IPS DF 6.9 (cell line): Measurements from ENCODE around the gene RMP24.

Experiments
- DNase-seq: peaks from one replicate; pipeline ENCODE4 v3.0.0-alpha.2; 2013; ENCODE audit warnings: low read depth, low spot score
- H3K27ac ChIP-seq: one replicate; pipeline ENCODE4 v1.5.1; 2013; ENCODE audit warnings: low read length, control low read depth
- H3K27me3 ChIP-seq: 2 replicates; pipeline ENCODE4 v1.6.1; 2013; ENCODE audit warnings: mild to moderate bottlenecking, low read length; ENCODE audit not compliant: control insufficient read depth, insufficient read depth
- H3K36me3 ChIP-seq: 2 replicates; pipeline ENCODE4 v1.6.1; 2013; ENCODE audit warnings: low read length; ENCODE audit not compliant: control insufficient read depth, insufficient read depth
- H3K4me1 ChIP-seq: 2 replicates; pipeline ENCODE4 v1.6.1; 2013; ENCODE audit warnings: low read length; ENCODE audit not compliant: control insufficient read depth, insufficient read depth
- H3K4me3 ChIP-seq: 2 replicates; pipeline ENCODE4 v1.5.1; 2013; ENCODE audit warnings: mild to moderate bottlenecking, low read length
- H3K9me3 ChIP-seq: 2 replicates; pipeline ENCODE4 v1.6.1; 2013; ENCODE audit warnings: low read length, inconsistent platforms; ENCODE audit not compliant: control insufficient read depth, insufficient read depth
- WGBS: extraction: QIAGEN DNeasy Blood & Tissue Kit; methylation state at CpG from one replicate; pipeline ENCODE4 v1.1.7; 2013; ENCODE audit warnings: mixed read lengths, missing lambda C conversion rate; ENCODE audit not compliant: insufficient read length, insufficient coverage; 5-methylcytosine and 5-hydroxymethylcytosine counted together

The RMP24 gene

DNA sequence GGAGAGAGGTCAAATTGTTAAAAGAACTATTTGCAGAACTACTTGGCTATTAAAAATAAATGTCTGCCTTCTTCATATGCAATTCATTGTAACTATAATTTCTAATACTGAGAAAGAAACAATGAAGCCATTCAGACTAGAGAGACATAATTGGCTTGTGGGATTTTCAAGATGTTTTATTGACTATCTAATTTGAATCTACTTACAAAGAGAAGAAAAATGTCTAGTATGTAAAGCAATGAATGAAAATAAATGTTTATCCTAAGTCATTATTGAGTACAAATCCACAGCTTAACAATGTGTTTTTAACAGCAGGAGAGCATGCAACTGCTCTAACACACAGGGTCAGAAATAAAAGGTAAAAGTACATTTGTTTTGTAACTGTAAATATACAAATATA, 19.2 kb downstream of the RMP24 start:
- no peak for DNase-seq
- Histone ChIP-seq H3K9me3 (no peaks in the 10 kb centered on the region), H3K27ac (no peak overlapping the region), H3K27me3 (no peaks in the 10 kb centered on the region), H3K4me1 (no peaks in the 10 kb centered on the region), H3K4me3 (no peak overlapping the region), H3K36me3 (peaks cover 2% of the 10 kb centered on the region; the same call in 1 of the 2 replicates)

DNA sequence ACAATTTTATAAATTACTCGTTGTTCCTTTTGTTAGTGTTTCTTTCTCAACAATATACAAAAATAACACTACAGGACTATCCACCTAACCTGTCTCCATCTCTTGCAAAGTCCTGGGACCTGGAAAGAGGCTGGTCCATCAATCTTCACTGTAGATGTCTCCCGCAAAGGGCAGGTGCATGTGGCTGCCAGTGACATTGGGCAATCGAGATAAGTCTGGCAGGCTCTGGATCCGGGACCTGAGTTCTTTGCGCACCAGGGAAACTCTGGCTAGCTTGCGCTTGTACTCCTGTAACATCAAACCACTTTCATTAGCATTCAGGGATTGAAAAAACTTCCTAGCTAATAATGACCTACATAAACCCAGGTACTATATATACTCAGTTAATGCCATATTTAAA, 20.5 kb downstream of the RMP24 start:
- Histone ChIP-seq H3K27ac (no peak overlapping the region), H3K4me3 (no peak overlapping the region), H3K36me3 (peaks cover 2% of the 10 kb centered on the region; the same call in 1 of the 2 replicates), H3K9me3 (no peaks in the 10 kb centered on the region), H3K27me3 (no peaks in the 10 kb centered on the region), H3K4me1 (no peaks in the 10 kb centered on the region)
- DNase-seq = no peak
- 100% methylated on average over 1 of the region's 6 CpGs for WGBS

DNA sequence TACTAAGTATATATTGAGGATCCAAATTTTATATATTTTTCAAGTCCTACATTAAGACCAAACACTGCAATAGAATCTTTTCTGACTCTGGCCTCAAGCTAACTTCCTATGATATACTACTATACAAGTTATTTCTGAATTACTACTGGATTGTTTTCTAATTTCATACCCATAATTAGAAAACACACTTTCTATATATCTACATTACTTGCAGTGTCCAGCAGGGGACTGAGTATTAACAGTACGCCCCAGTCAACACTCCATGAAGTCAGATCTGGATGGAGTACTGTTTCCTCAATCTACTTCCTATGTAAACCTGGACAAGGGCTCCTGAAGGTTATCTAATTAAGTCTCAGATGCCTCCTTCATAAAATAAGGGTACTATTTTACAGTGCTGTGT, 26.5 kb downstream of the RMP24 start:
- H3K36me3 ChIP-seq = no peaks in the 10 kb centered on the region; the same call in 1 of the 2 replicates
- no peak overlapping the region for H3K27ac ChIP-seq
- H3K4me3 ChIP-seq = no peak overlapping the region
- no peaks in the 10 kb centered on the region for H3K4me1 ChIP-seq
- WGBS = no CpG with 5 or more reads among the region's 1 CpG
- DNase-seq = no peak
- no peaks in the 10 kb centered on the region for H3K9me3 ChIP-seq
- H3K27me3 ChIP-seq = no peaks in the 10 kb centered on the region

DNA sequence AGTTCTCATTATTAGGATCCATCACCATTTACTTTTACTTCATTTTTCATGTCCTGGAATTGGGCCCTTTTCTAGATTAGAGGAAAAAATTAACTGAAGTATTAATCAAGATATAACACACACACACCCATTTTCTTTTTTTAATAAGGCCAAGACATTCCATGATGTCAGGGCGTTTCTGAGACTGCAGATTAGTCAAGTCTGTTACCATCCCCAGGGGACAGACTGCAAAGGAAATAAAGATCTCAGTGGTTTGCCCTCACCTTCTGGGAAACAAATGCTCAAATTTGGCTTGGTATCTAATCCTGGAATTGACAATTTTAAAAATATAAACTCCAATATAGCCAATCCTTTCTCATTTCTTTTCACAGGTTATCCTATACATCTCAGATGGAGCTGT, 27.4 kb downstream of the RMP24 start:
- Histone ChIP-seq H3K27ac (no peak overlapping the region), H3K9me3 (no peaks in the 10 kb centered on the region), H3K27me3 (no peaks in the 10 kb centered on the region), H3K36me3 (no peaks in the 10 kb centered on the region; the same call in 1 of the 2 replicates), H3K4me3 (no peak overlapping the region), H3K4me1 (no peaks in the 10 kb centered on the region)
- no CpG with 5 or more reads among the region's 1 CpG for WGBS
- DNase-seq = no peak

DNA sequence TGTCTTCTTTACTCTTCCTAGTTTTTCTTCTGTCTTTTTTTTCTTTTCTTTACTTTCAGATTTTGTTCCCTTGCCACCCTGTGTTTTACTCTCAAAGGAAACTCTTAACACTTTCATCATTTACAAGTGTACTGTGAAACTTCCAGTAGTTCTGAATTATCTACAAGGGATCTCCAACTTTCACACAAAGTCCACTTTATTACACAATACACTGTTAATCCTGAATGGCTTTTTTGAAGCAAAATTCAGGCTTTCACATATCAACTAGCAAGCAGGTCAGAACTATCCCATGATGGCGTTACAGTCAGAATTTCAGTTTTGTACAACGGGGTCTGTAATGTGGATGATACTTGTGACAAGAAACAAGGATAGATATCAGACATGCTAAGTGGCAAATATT, 34.5 kb downstream of the RMP24 start:
- Histone ChIP-seq H3K9me3 (no peaks in the 10 kb centered on the region), H3K4me3 (no peak overlapping the region), H3K27ac (no peak overlapping the region), H3K36me3 (no peaks in the 10 kb centered on the region), H3K4me1 (no peaks in the 10 kb centered on the region), H3K27me3 (no peaks in the 10 kb centered on the region)
- DNase-seq = no peak
- no CpG with 5 or more reads among the region's 2 CpGs for WGBS

DNA sequence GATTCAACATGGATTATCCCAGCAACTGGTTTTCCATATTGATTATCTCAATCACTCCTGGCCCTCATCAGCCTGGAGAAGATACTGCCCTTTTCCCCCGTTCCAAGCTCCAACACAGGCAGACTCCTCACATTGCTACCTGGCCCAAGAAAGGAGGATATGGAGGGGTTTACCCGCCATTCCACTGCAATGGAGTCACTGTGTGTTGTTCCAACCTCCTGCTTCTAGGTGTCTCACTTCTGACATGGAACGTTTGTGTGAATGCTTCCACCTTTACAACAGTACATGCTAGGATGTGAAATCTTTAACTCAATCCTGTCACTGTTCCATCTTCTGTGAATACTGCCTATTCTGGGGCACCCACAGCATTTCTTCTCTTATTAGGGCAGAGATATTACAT, 36.7 kb downstream of the RMP24 start:
- Histone ChIP-seq H3K27ac (no peak overlapping the region), H3K4me1 (no peaks in the 10 kb centered on the region), H3K9me3 (no peaks in the 10 kb centered on the region), H3K4me3 (no peak overlapping the region), H3K27me3 (no peaks in the 10 kb centered on the region), H3K36me3 (no peaks in the 10 kb centered on the region; the same call in 1 of the 2 replicates)
- no peak for DNase-seq
- WGBS = no CpG with 5 or more reads among the region's 3 CpGs

DNA sequence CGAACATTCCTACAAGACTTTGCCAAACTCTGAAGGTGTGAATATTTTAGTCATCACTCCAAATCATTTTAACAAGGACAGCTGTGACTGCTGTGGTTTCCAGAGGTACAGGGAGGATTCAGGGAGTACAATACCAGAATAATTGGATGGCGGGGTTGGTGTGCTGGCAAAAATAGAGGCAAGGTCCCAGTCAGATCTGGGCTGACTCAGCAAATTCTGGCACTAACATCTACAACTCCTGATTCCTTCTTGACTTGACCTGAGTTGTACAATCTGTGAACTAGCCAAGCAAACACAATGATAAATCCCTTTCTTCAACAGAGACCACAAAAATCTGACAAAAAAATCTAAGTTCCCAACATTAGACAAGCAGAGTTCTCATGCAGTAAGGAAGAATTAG, 40.4 kb downstream of the RMP24 start:
- H3K27ac ChIP-seq = no peak overlapping the region

DNA sequence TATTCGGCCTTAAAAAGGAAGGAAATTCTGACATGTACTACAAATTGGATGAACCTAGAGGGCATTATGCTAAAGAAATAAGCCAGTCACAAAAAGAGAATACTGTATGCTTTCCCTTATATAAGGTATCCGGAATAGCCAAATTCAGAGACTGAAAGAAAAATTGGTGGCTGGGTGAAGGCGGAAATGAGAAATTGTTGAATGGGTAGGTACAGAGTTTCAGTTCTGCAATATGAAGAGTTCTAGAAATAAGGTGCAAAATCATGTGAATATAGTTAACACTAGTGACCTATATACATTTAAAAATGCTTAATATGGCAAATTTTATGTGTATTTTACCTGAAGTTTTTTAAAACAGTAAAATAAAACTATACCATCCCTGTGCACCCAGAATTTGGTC, 43.1 kb downstream of the RMP24 start:
- Histone ChIP-seq H3K36me3 (no peaks in the 10 kb centered on the region; the same call in 1 of the 2 replicates), H3K27me3 (no peaks in the 10 kb centered on the region), H3K9me3 (no peaks in the 10 kb centered on the region), H3K4me3 (no peak overlapping the region), H3K27ac (no peak overlapping the region), H3K4me1 (no peaks in the 10 kb centered on the region)
- WGBS = no CpG with 5 or more reads among the region's 3 CpGs
- DNase-seq = no peak

More for the DNA sequence above, 40.4 kb downstream of the RMP24 start:
- no peak for DNase-seq
- no peaks in the 10 kb centered on the region for H3K4me1 ChIP-seq
- WGBS = no CpG with 5 or more reads among the region's 2 CpGs
- no peaks in the 10 kb centered on the region; the same call in 1 of the 2 replicates for H3K36me3 ChIP-seq
- no peak overlapping the region for H3K4me3 ChIP-seq
- no peaks in the 10 kb centered on the region for H3K27me3 ChIP-seq
- H3K9me3 ChIP-seq = no peaks in the 10 kb centered on the region

DNA sequence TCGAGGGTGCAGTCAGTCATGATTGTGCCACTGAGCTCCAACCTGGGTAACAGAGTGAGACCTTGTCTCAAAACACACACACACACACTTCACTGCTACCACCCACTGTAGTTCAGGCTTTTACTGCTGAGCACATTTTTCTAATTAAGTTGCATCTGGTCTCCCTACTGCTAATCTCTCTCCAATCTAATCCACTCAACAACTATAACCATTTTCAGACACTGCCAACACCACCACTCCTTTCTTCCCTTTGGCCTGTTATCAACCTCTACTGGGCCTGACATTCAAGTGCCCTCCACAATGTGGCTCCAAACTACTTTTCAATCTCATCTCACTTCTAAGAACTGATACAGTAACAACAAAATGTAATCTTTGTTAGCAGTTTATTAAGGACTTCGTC, 44.8 kb downstream of the RMP24 start:
- H3K36me3 ChIP-seq = no peaks in the 10 kb centered on the region; the same call in 1 of the 2 replicates
- no peak for DNase-seq
- no peaks in the 10 kb centered on the region for H3K4me1 ChIP-seq
- no CpG with 5 or more reads among the region's 2 CpGs for WGBS
- H3K9me3 ChIP-seq = no peaks in the 10 kb centered on the region
- H3K4me3 ChIP-seq = no peak overlapping the region
- H3K27me3 ChIP-seq = no peaks in the 10 kb centered on the region
- H3K27ac ChIP-seq = no peak overlapping the region

DNA sequence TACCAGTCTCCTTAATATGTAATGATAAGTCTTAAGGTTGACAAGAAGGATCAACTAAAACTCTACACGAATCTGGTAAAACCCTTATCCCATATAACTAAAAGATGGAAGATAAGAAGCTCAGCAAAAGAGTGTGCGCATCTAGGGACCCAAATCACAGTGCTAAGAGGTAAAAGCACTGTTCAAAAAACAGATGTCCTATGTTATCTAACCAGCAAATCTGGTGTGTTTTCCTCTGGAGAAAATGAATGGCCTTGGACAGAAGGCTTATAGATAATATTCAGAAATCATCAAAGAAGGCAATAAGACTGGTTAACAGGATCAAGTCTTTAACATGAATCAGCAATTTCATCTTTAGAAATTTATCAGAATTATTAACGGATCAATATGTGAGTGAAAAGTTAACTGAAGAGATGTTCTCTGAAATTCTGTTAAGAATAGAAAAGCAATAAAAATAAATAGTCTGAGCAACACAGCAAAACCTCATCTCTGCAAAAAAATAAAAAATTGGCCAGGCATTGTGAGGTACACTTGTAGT, 47.8 kb downstream of the RMP24 start:
- DNase-seq = no peak
- H3K27ac ChIP-seq = no peak overlapping the region
- no CpG with 5 or more reads among the region's 3 CpGs for WGBS

DNA sequence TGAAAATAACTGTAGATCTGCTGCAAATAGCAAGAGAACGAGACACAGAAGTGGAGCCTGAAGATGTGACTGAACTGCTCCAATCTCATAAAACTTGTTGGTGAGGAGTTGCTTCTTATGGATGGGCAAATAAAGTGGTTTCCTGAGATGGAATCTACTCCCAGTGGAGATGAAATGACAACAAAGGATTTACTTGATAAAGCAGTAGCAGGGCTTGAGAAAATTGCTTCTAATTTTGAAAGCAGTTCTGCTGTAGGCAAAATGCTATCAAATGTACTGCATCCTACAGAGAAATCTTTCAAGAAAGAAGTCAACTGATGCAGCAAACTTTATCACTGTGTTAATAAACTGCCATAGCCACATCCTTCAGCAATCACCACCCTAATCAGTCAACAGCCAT, 50.9 kb downstream of the RMP24 start:
- no CpG with 5 or more reads among the region's 1 CpG for WGBS
- no peaks in the 10 kb centered on the region for H3K27me3 ChIP-seq
- no peaks in the 10 kb centered on the region for H3K4me1 ChIP-seq
- no peak overlapping the region for H3K4me3 ChIP-seq
- H3K27ac ChIP-seq = no peak overlapping the region
- no peak for DNase-seq
- H3K36me3 ChIP-seq = no peaks in the 10 kb centered on the region; the same call in 1 of the 2 replicates
- no peaks in the 10 kb centered on the region; the same call in 1 of the 2 replicates for H3K9me3 ChIP-seq

More for the DNA sequence above, 47.8 kb downstream of the RMP24 start:
- no peaks in the 10 kb centered on the region; the same call in 1 of the 2 replicates for H3K36me3 ChIP-seq
- no peaks in the 10 kb centered on the region for H3K4me1 ChIP-seq
- H3K4me3 ChIP-seq = no peak overlapping the region
- no peaks in the 10 kb centered on the region; the same call in 1 of the 2 replicates for H3K9me3 ChIP-seq
- H3K27me3 ChIP-seq = no peaks in the 10 kb centered on the region
